ENCODE results near the gene CRIP2.

The CRIP2 gene

GRCh38 chr14:105450123-105450505 lies 24.5 kb upstream of the CRIP2 start:
- TF ChIP-seq CTCF (IDR thresholded peaks at IDR 0.05; ENCODE audit: low read depth, low read length) = no peak
- peaks cover 49% of the 10 kb centered on the region for H3K36me3 ChIP-seq
- no peak overlapping the region for H3K27ac ChIP-seq
- H3K4me3 ChIP-seq (ENCODE audit: low read depth, low read length) = no peak overlapping the region
- no peak for DNase-seq
- H3K9me3 ChIP-seq (ENCODE audit: severe bottlenecking) = no peaks in the 10 kb centered on the region
- H3K27me3 ChIP-seq (ENCODE audit: insufficient read depth, low read depth, severe bottlenecking) = no peaks in the 10 kb centered on the region

- Histone ChIP-seq H3K27ac (no peak overlapping the region), H3K36me3 (peaks cover 56% of the 10 kb centered on the region), H3K27me3 (ENCODE audit: insufficient read depth, low read depth, severe bottlenecking) (no peaks in the 10 kb centered on the region), H3K9me3 (ENCODE audit: severe bottlenecking) (no peaks in the 10 kb centered on the region), H3K4me3 (ENCODE audit: low read depth, low read length) (no peak overlapping the region)
- DNase-seq = no peak
- no peak for TF ChIP-seq CTCF (IDR thresholded peaks at IDR 0.05; ENCODE audit: low read depth, low read length)
Observed at GRCh38 chr14:105450864-105451720, 23.5 kb upstream of the CRIP2 start.

- H3K4me3 ChIP-seq (ENCODE audit: low read depth, low read length) = no peak overlapping the region
- DNase-seq = no peak
- no peaks in the 10 kb centered on the region for H3K27me3 ChIP-seq (ENCODE audit: insufficient read depth, low read depth, severe bottlenecking)
- no peaks in the 10 kb centered on the region for H3K9me3 ChIP-seq (ENCODE audit: severe bottlenecking)
- H3K27ac ChIP-seq = no peak overlapping the region
- H3K36me3 ChIP-seq = peaks cover 72% of the 10 kb centered on the region
- TF ChIP-seq CTCF (IDR thresholded peaks at IDR 0.05; ENCODE audit: low read depth, low read length) = no peak
Observed at GRCh38 chr14:105452963-105453362, 21.7 kb upstream of the CRIP2 start.

- no peak for TF ChIP-seq CTCF (IDR thresholded peaks at IDR 0.05; ENCODE audit: low read depth, low read length)
- Histone ChIP-seq H3K27ac (no peak overlapping the region), H3K27me3 (ENCODE audit: insufficient read depth, low read depth, severe bottlenecking) (no peaks in the 10 kb centered on the region), H3K9me3 (ENCODE audit: severe bottlenecking) (no peaks in the 10 kb centered on the region), H3K36me3 (peaks cover 75% of the 10 kb centered on the region), H3K4me3 (ENCODE audit: low read depth, low read length) (no peak overlapping the region)
- no peak for DNase-seq
Observed at GRCh38 chr14:105453847-105454246, 20.8 kb upstream of the CRIP2 start.

- H3K4me3 ChIP-seq (ENCODE audit: low read depth, low read length) = no peak overlapping the region
- no peak for DNase-seq
- H3K9me3 ChIP-seq (ENCODE audit: severe bottlenecking) = no peaks in the 10 kb centered on the region
- no peaks in the 10 kb centered on the region for H3K27me3 ChIP-seq (ENCODE audit: insufficient read depth, low read depth, severe bottlenecking)
- no peak for TF ChIP-seq CTCF (IDR thresholded peaks at IDR 0.05; ENCODE audit: low read depth, low read length)
- peaks cover 66% of the 10 kb centered on the region for H3K36me3 ChIP-seq
- no peak overlapping the region for H3K27ac ChIP-seq
Observed at GRCh38 chr14:105455086-105455640, 19.5 kb upstream of the CRIP2 start.

Data from WERI-Rb-1 (cell line).